T-helper 9 cell (primary cell): ENCODE data around the gene ADGRF5.

Experiments
- DNase-seq: peaks from one replicate; pipeline ENCODE4 v3.0.0-alpha.2; 2020

ADGRF5 gene

GRCh38 chr6:46932526-46933319 lies 11.0 kb upstream of the ADGRF5 start:
- DNase-seq, result no peak

- DNase-seq, result no peak
These were observed 9.7 kb upstream of the ADGRF5 start for GRCh38 chr6:46931416-46931815.

GRCh38 chr6:46930331-46930730 lies 8.6 kb upstream of the ADGRF5 start:
- DNase-seq, result no peak

- no peak for DNase-seq
These were observed 5.3 kb upstream of the ADGRF5 start for GRCh38 chr6:46927066-46927465.

- no peak for DNase-seq
These were observed 4.7 kb upstream of the ADGRF5 start for GRCh38 chr6:46926481-46926880.

GRCh38 chr6:46925563-46926253 lies 4.0 kb upstream of the ADGRF5 start:
- no peak for DNase-seq

GRCh38 chr6:46923476-46923875 lies 1.7 kb upstream of the ADGRF5 start:
- DNase-seq, result no peak

- DNase-seq, result no peak
These were observed 679 bp downstream of the ADGRF5 start for GRCh38 chr6:46921059-46921458.

GRCh38 chr6:46918806-46919205 lies 2.9 kb downstream of the ADGRF5 start:
- no peak for DNase-seq

- no peak for DNase-seq
These were observed 4.7 kb downstream of the ADGRF5 start for GRCh38 chr6:46917002-46917545.

GRCh38 chr6:46915866-46916265 lies 5.9 kb downstream of the ADGRF5 start:
- no peak for DNase-seq

GRCh38 chr6:46915380-46915779 lies 6.4 kb downstream of the ADGRF5 start:
- no peak for DNase-seq

GRCh38 chr6:46914279-46914810 lies 7.4 kb downstream of the ADGRF5 start:
- no peak for DNase-seq

GRCh38 chr6:46909371-46909770 lies 12.4 kb downstream of the ADGRF5 start:
- DNase-seq, result no peak

GRCh38 chr6:46906776-46907175 lies 15.0 kb downstream of the ADGRF5 start:
- DNase-seq, result no peak

- no peak for DNase-seq
These were observed 17.6 kb downstream of the ADGRF5 start for GRCh38 chr6:46904117-46904516.

- no peak for DNase-seq
These were observed 18.6 kb downstream of the ADGRF5 start for GRCh38 chr6:46903175-46903574.

- DNase-seq, result no peak
These were observed 19.8 kb downstream of the ADGRF5 start for GRCh38 chr6:46901882-46902314.

- no peak for DNase-seq
These were observed 21.5 kb downstream of the ADGRF5 start for GRCh38 chr6:46900266-46900665.

- DNase-seq, result no peak
These were observed 22.1 kb downstream of the ADGRF5 start for GRCh38 chr6:46899659-46900058.

- DNase-seq, result no peak
These were observed 23.7 kb downstream of the ADGRF5 start for GRCh38 chr6:46898006-46898405.

GRCh38 chr6:46896871-46897270 lies 24.9 kb downstream of the ADGRF5 start:
- DNase-seq, result no peak

GRCh38 chr6:46895930-46896329 lies 25.8 kb downstream of the ADGRF5 start:
- no peak for DNase-seq

- DNase-seq, result no peak
These were observed 27.3 kb downstream of the ADGRF5 start for GRCh38 chr6:46894433-46894832.
